ENCODE results near the gene NAPEPLD.
"Not testable (repeated sequence)": the region's sequence is repeated elsewhere in the genome, so short reads cannot be mapped to it uniquely, and the experiment has no call there.

Gene NAPEPLD

GRCh38 chr7:103100348-103100747 is 48.6 kb downstream of the NAPEPLD start:
- DNase-seq (ENCODE audit: extremely low spot score), result no peak
- TF ChIP-seq FOXK2 (IDR thresholded peaks at IDR 0.05) (no peak), TARDBP (IDR thresholded peaks at IDR 0.05) (no peak), ARNT (IDR thresholded peaks at IDR 0.05) (no peak), HDGF (IDR thresholded peaks at IDR 0.05; ENCODE audit: borderline replicate concordance) (no peak), NFRKB (IDR thresholded peaks at IDR 0.05) (no peak)
- CTCF ChIA-PET, result no interaction called here
- POLR2A ChIA-PET, result no interaction called here

GRCh38 chr7:103097041-103097440 is 51.9 kb downstream of the NAPEPLD start:
- ChIA-PET CTCF (no interaction called here), POLR2A (no interaction called here)
- no peak for DNase-seq (ENCODE audit: extremely low spot score)
- TF ChIP-seq BHLHE40 (IDR thresholded peaks at IDR 0.05; ENCODE audit: borderline replicate concordance) (no peak), SP1 (IDR thresholded peaks at IDR 0.05) (no peak), PKNOX1 (IDR thresholded peaks at IDR 0.05) (no peak), TARDBP (IDR thresholded peaks at IDR 0.05) (no peak)

- POLR2A ChIA-PET, CTCF ChIA-PET: not testable (repeated sequence)
These were observed 53.3 kb downstream of the NAPEPLD start for GRCh38 chr7:103095558-103095957.

GRCh38 chr7:103094102-103094501 is 54.8 kb downstream of the NAPEPLD start:
- CTCF ChIA-PET, result interaction anchor here (0.7 kb wide), 1 partner anchor 325 kb away, joined by 3 read pairs; no protein-coding TSS in a partner anchor
- DNase-seq (ENCODE audit: extremely low spot score), result no peak
- TF ChIP-seq NFRKB (IDR thresholded peaks at IDR 0.05), result no peak
- no peak for TF ChIP-seq SUZ12 (IDR thresholded peaks at IDR 0.05)
- no peak for TF ChIP-seq HDGF (IDR thresholded peaks at IDR 0.05; ENCODE audit: borderline replicate concordance)
- no peak for TF ChIP-seq SP1 (IDR thresholded peaks at IDR 0.05)
- no peak for TF ChIP-seq FOXA1 (IDR thresholded peaks at IDR 0.05)
- no peak for TF ChIP-seq FOXK2 (IDR thresholded peaks at IDR 0.05)
- TF ChIP-seq PKNOX1 (IDR thresholded peaks at IDR 0.05), result no peak
- TF ChIP-seq ARNT (IDR thresholded peaks at IDR 0.05), result no peak
- TF ChIP-seq BHLHE40 (IDR thresholded peaks at IDR 0.05; ENCODE audit: borderline replicate concordance), result no peak
- TF ChIP-seq LEF1 (IDR thresholded peaks at IDR 0.05; ENCODE audit: borderline replicate concordance), result no peak
- no peak for TF ChIP-seq TARDBP (IDR thresholded peaks at IDR 0.05)
- no peak for TF ChIP-seq CTBP1 (IDR thresholded peaks at IDR 0.05; ENCODE audit: borderline replicate concordance)
- TF ChIP-seq ELF4 (IDR thresholded peaks at IDR 0.05), result no peak
- TF ChIP-seq ZNF384 (IDR thresholded peaks at IDR 0.05), result no peak
- TF ChIP-seq L3MBTL2 (conservative IDR thresholded peaks at IDR 0.05), result no peak
- no peak for TF ChIP-seq FOXM1 (IDR thresholded peaks at IDR 0.05; ENCODE audit: borderline replicate concordance)
- POLR2A ChIA-PET, result no interaction called here

More at GRCh38 chr7:103095558-103095957, 53.3 kb downstream of the NAPEPLD start:
- DNase-seq (ENCODE audit: extremely low spot score), result not testable (repeated sequence)

- CTCF ChIA-PET, result no interaction called here
- POLR2A ChIA-PET, result no interaction called here
- no peak for DNase-seq (ENCODE audit: extremely low spot score)
- no peak for TF ChIP-seq FOXM1 (IDR thresholded peaks at IDR 0.05; ENCODE audit: borderline replicate concordance)
- TF ChIP-seq TARDBP (IDR thresholded peaks at IDR 0.05), result no peak
- TF ChIP-seq HDGF (IDR thresholded peaks at IDR 0.05; ENCODE audit: borderline replicate concordance), result no peak
- no peak for TF ChIP-seq ARNT (IDR thresholded peaks at IDR 0.05)
- no peak for TF ChIP-seq PKNOX1 (IDR thresholded peaks at IDR 0.05)
- no peak for TF ChIP-seq ELF4 (IDR thresholded peaks at IDR 0.05)
- TF ChIP-seq BHLHE40 (IDR thresholded peaks at IDR 0.05; ENCODE audit: borderline replicate concordance), result no peak
- no peak for TF ChIP-seq L3MBTL2 (conservative IDR thresholded peaks at IDR 0.05)
- no peak for TF ChIP-seq NFRKB (IDR thresholded peaks at IDR 0.05)
- TF ChIP-seq SUZ12 (IDR thresholded peaks at IDR 0.05), result no peak
- TF ChIP-seq SP1 (IDR thresholded peaks at IDR 0.05), result no peak
- TF ChIP-seq CTBP1 (IDR thresholded peaks at IDR 0.05; ENCODE audit: borderline replicate concordance), result no peak
These were observed 55.5 kb downstream of the NAPEPLD start for GRCh38 chr7:103093429-103093828.

- CTCF ChIA-PET; POLR2A ChIA-PET; DNase-seq (ENCODE audit: extremely low spot score): not testable (repeated sequence)
These were observed 56.6 kb downstream of the NAPEPLD start for GRCh38 chr7:103092321-103092720.

GRCh38 chr7:103083210-103083609 is 65.7 kb downstream of the NAPEPLD start:
- DNase-seq (ENCODE audit: extremely low spot score), result no peak
- TF ChIP-seq ELF4 (IDR thresholded peaks at IDR 0.05), result no peak
- no peak for TF ChIP-seq LEF1 (IDR thresholded peaks at IDR 0.05; ENCODE audit: borderline replicate concordance)
- TF ChIP-seq L3MBTL2 (conservative IDR thresholded peaks at IDR 0.05), result no peak
- no peak for TF ChIP-seq ARNT (IDR thresholded peaks at IDR 0.05)
- no peak for TF ChIP-seq PKNOX1 (IDR thresholded peaks at IDR 0.05)
- TF ChIP-seq SP1 (IDR thresholded peaks at IDR 0.05), result no peak
- no peak for TF ChIP-seq SUZ12 (IDR thresholded peaks at IDR 0.05)
- TF ChIP-seq TARDBP (IDR thresholded peaks at IDR 0.05), result no peak
- TF ChIP-seq FOXM1 (IDR thresholded peaks at IDR 0.05; ENCODE audit: borderline replicate concordance), result no peak
- TF ChIP-seq CTBP1 (IDR thresholded peaks at IDR 0.05; ENCODE audit: borderline replicate concordance), result no peak
- TF ChIP-seq NFRKB (IDR thresholded peaks at IDR 0.05), result no peak
- TF ChIP-seq ZNF384 (IDR thresholded peaks at IDR 0.05), result no peak
- no peak for TF ChIP-seq BHLHE40 (IDR thresholded peaks at IDR 0.05; ENCODE audit: borderline replicate concordance)
- TF ChIP-seq FOXA1 (IDR thresholded peaks at IDR 0.05), result no peak
- no peak for TF ChIP-seq FOXK2 (IDR thresholded peaks at IDR 0.05)
- no peak for TF ChIP-seq HDGF (IDR thresholded peaks at IDR 0.05; ENCODE audit: borderline replicate concordance)
- ChIA-PET CTCF (no interaction called here), POLR2A (interaction anchor here (0.9 to 1.6 kb wide), 2 partner anchors 8 to 22 kb away, joined by 3 to 4 read pairs; partner anchors contain the start of genes ARMC10 and FBXL13)

All from HEK293T (cell line).